Measurements from ENCODE around the gene FOXA3.

The FOXA3 gene

DNA sequence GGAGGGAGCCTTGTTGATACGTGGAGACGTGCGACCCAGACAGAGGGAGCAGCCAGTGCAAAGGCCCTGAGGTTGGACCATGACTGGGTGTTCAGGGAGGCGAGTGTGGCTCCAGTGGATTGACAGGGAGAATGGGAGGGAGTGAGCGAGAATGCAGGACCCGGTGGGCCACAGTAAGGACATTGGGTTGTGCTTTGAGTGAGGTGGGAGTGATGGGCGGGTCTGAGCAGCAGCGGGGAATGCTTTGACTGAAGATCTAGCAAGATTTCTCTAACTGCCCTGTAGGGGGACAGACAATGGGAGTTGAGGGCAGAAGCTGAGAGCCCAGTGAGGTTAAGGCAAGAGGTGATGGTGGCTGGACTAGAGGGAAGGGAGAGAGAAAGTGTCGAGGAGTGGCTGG lies 58.2 kb downstream of the FOXA3 start:
- no peak for DNase-seq (ENCODE audit: low spot score)
